Measurements from ENCODE around the gene CDC5L.
"Not testable (repeated sequence)": the region's sequence is repeated elsewhere in the genome, so short reads cannot be mapped to it uniquely, and the experiment has no call there.

The CDC5L gene

GRCh38 chr6:44449181-44449580 lies 61.7 kb downstream of the CDC5L start:
- H3K36me3 ChIP-seq (ENCODE audit: control insufficient read depth, insufficient read depth, low read length), result peaks cover 14% of the 10 kb centered on the region

GRCh38 chr6:44451803-44452695 lies 64.5 kb downstream of the CDC5L start:
- Histone ChIP-seq H3K9ac (ENCODE audit: low read length) (no peak overlapping the region), H3K36me3 (ENCODE audit: control insufficient read depth, insufficient read depth, low read length) (peaks cover 6% of the 10 kb centered on the region), H3K4me1 (ENCODE audit: control insufficient read depth, insufficient read depth, low read length) (peaks cover 5% of the 10 kb centered on the region), H3K27ac (ENCODE audit: low read depth, low read length) (no peak overlapping the region), H3K4me3 (ENCODE audit: low read length) (no peak overlapping the region), H3K27me3 (ENCODE audit: control insufficient read depth, insufficient read depth, low read length) (no peaks in the 10 kb centered on the region)

More at GRCh38 chr6:44449181-44449580, 61.7 kb downstream of the CDC5L start:
- H3K4me3 ChIP-seq (ENCODE audit: low read length); H3K27ac ChIP-seq (ENCODE audit: low read depth, low read length); H3K4me1 ChIP-seq (ENCODE audit: control insufficient read depth, insufficient read depth, low read length); H3K9ac ChIP-seq (ENCODE audit: low read length); H3K27me3 ChIP-seq (ENCODE audit: control insufficient read depth, insufficient read depth, low read length): not testable (repeated sequence)

- Histone ChIP-seq H3K36me3 (ENCODE audit: control insufficient read depth, insufficient read depth, low read length) (peaks cover 4% of the 10 kb centered on the region), H3K27ac (ENCODE audit: low read depth, low read length) (no peak overlapping the region), H3K4me1 (ENCODE audit: control insufficient read depth, insufficient read depth, low read length) (peaks cover 5% of the 10 kb centered on the region), H3K27me3 (ENCODE audit: control insufficient read depth, insufficient read depth, low read length) (no peaks in the 10 kb centered on the region), H3K4me3 (ENCODE audit: low read length) (no peak overlapping the region), H3K9ac (ENCODE audit: low read length) (no peak overlapping the region)
Observed at GRCh38 chr6:44452725-44453124, 65.2 kb downstream of the CDC5L start.

GRCh38 chr6:44453146-44453545 lies 65.6 kb downstream of the CDC5L start:
- Histone ChIP-seq H3K4me3 (ENCODE audit: low read length) (no peak overlapping the region), H3K4me1 (ENCODE audit: control insufficient read depth, insufficient read depth, low read length) (peaks cover 5% of the 10 kb centered on the region), H3K36me3 (ENCODE audit: control insufficient read depth, insufficient read depth, low read length) (peaks cover 2% of the 10 kb centered on the region), H3K9ac (ENCODE audit: low read length) (no peak overlapping the region), H3K27me3 (ENCODE audit: control insufficient read depth, insufficient read depth, low read length) (no peaks in the 10 kb centered on the region), H3K27ac (ENCODE audit: low read depth, low read length) (no peak overlapping the region)

GRCh38 chr6:44454198-44454597 lies 66.7 kb downstream of the CDC5L start:
- Histone ChIP-seq H3K27ac (ENCODE audit: low read depth, low read length) (no peak overlapping the region), H3K27me3 (ENCODE audit: control insufficient read depth, insufficient read depth, low read length) (no peaks in the 10 kb centered on the region), H3K4me1 (ENCODE audit: control insufficient read depth, insufficient read depth, low read length) (peaks cover 5% of the 10 kb centered on the region), H3K4me3 (ENCODE audit: low read length) (no peak overlapping the region), H3K36me3 (ENCODE audit: control insufficient read depth, insufficient read depth, low read length) (no peaks in the 10 kb centered on the region), H3K9ac (ENCODE audit: low read length) (no peak overlapping the region)

GRCh38 chr6:44456070-44456965 lies 68.8 kb downstream of the CDC5L start:
- Histone ChIP-seq H3K27ac (ENCODE audit: low read depth, low read length) (no peak overlapping the region), H3K4me1 (ENCODE audit: control insufficient read depth, insufficient read depth, low read length) (peaks cover 5% of the 10 kb centered on the region), H3K9ac (ENCODE audit: low read length) (no peak overlapping the region), H3K36me3 (ENCODE audit: control insufficient read depth, insufficient read depth, low read length) (no peaks in the 10 kb centered on the region), H3K4me3 (ENCODE audit: low read length) (peak overlapping the region; percentile 5), H3K27me3 (ENCODE audit: control insufficient read depth, insufficient read depth, low read length) (no peaks in the 10 kb centered on the region)

- H3K4me3 ChIP-seq (ENCODE audit: low read length), result peak overlapping the region; percentile 5
- no peak overlapping the region for H3K27ac ChIP-seq (ENCODE audit: low read depth, low read length)
- no peaks in the 10 kb centered on the region for H3K27me3 ChIP-seq (ENCODE audit: control insufficient read depth, insufficient read depth, low read length)
- no peak overlapping the region for H3K9ac ChIP-seq (ENCODE audit: low read length)
- no peaks in the 10 kb centered on the region for H3K36me3 ChIP-seq (ENCODE audit: control insufficient read depth, insufficient read depth, low read length)
- H3K4me1 ChIP-seq (ENCODE audit: control insufficient read depth, insufficient read depth, low read length), result peaks cover 5% of the 10 kb centered on the region
Observed at GRCh38 chr6:44456966-44457292, 69.4 kb downstream of the CDC5L start.

- no peaks in the 10 kb centered on the region for H3K36me3 ChIP-seq (ENCODE audit: control insufficient read depth, insufficient read depth, low read length)
- H3K9ac ChIP-seq (ENCODE audit: low read length), result no peak overlapping the region
- no peak overlapping the region for H3K27ac ChIP-seq (ENCODE audit: low read depth, low read length)
- H3K27me3 ChIP-seq (ENCODE audit: control insufficient read depth, insufficient read depth, low read length), result no peaks in the 10 kb centered on the region
- peaks cover 5% of the 10 kb centered on the region for H3K4me1 ChIP-seq (ENCODE audit: control insufficient read depth, insufficient read depth, low read length)
- H3K4me3 ChIP-seq (ENCODE audit: low read length), result no peak overlapping the region
Observed at GRCh38 chr6:44457596-44457995, 70.1 kb downstream of the CDC5L start.

GRCh38 chr6:44458551-44458950 lies 71.0 kb downstream of the CDC5L start:
- Histone ChIP-seq H3K4me1 (ENCODE audit: control insufficient read depth, insufficient read depth, low read length) (peaks cover 5% of the 10 kb centered on the region), H3K4me3 (ENCODE audit: low read length) (no peak overlapping the region), H3K27me3 (ENCODE audit: control insufficient read depth, insufficient read depth, low read length) (no peaks in the 10 kb centered on the region), H3K36me3 (ENCODE audit: control insufficient read depth, insufficient read depth, low read length) (no peaks in the 10 kb centered on the region), H3K27ac (ENCODE audit: low read depth, low read length) (no peak overlapping the region), H3K9ac (ENCODE audit: low read length) (no peak overlapping the region)

GRCh38 chr6:44462335-44462734 lies 74.8 kb downstream of the CDC5L start:
- no peaks in the 10 kb centered on the region for H3K27me3 ChIP-seq (ENCODE audit: control insufficient read depth, insufficient read depth, low read length)
- no peak overlapping the region for H3K9ac ChIP-seq (ENCODE audit: low read length)
- H3K4me1 ChIP-seq (ENCODE audit: control insufficient read depth, insufficient read depth, low read length), result no peaks in the 10 kb centered on the region
- no peak overlapping the region for H3K27ac ChIP-seq (ENCODE audit: low read depth, low read length)
- H3K36me3 ChIP-seq (ENCODE audit: control insufficient read depth, insufficient read depth, low read length), result no peaks in the 10 kb centered on the region
- H3K4me3 ChIP-seq (ENCODE audit: low read length), result no peak overlapping the region

GRCh38 chr6:44462797-44463727 lies 75.6 kb downstream of the CDC5L start:
- no peaks in the 10 kb centered on the region for H3K4me1 ChIP-seq (ENCODE audit: control insufficient read depth, insufficient read depth, low read length)
- no peaks in the 10 kb centered on the region for H3K36me3 ChIP-seq (ENCODE audit: control insufficient read depth, insufficient read depth, low read length)
- H3K4me3 ChIP-seq (ENCODE audit: low read length), result no peak overlapping the region
- H3K27me3 ChIP-seq (ENCODE audit: control insufficient read depth, insufficient read depth, low read length), result no peaks in the 10 kb centered on the region
- H3K27ac ChIP-seq (ENCODE audit: low read depth, low read length), result no peak overlapping the region
- H3K9ac ChIP-seq (ENCODE audit: low read length), result no peak overlapping the region
